Measurements from ENCODE around the gene CHD9NB. TPM values are rescaled to one million over a fixed set of nuclear protein-coding genes. Genes with fewer than 3 reads are reported as not detected.

Gene CHD9NB
- total RNA-seq = 0.41 TPM

DNA sequence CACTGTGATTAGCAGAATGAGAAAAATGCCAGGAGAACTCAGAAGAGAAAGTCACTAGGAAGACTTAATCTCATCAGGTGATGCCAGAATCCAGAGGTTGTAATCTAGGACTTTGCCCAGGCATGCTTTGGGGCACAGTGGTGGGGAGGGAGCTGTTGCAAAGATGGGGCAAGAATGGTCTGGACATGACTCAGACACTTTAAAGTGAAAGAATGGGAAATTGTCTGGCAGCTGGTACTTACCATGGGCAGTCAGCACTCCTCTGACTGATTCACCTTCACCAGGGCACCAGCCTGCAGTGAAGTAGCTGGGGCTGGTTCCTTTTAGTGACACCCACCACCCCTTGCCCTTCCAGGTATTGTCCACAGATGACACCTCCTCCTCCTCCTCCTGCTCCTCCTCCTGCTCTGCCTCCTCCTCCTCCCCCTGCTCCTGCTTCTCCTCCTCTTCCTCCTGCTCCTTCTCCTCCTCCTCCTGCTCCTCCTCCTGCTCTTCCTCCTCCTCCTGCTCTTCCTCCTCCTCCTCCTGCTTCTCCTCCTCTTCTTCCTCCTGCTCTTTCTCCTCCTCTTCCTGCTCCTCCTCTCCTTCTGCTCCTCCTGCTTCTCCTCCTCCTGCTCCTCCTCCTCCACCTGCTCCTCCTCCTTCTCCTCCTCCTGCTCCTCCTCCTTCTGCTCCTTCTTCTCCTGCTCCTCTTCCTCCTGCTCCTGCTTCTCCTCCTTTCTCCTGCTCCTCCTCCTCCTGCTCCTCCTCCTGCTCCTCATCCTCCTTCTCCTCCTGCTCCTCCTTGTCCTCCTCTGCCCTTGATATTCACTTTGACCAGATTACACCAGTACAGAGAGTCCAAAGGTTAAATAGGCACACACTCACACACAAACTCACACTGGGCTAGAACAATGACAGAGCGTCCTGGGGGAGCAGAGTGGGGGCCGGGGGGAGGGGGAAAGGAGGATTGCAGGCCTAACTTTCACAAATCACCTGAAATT is at the start of gene CHD9NB:
Gene CHD9NB (minus strand): TSS at position 379 of the 983 bp plus-strand sequence. CDS start 8,739 bp downstream, outside the sequence.
- no peak for FAIRE-seq
- no peak for DNase-seq (ENCODE audit: low spot score in 2 of 2)

DNA sequence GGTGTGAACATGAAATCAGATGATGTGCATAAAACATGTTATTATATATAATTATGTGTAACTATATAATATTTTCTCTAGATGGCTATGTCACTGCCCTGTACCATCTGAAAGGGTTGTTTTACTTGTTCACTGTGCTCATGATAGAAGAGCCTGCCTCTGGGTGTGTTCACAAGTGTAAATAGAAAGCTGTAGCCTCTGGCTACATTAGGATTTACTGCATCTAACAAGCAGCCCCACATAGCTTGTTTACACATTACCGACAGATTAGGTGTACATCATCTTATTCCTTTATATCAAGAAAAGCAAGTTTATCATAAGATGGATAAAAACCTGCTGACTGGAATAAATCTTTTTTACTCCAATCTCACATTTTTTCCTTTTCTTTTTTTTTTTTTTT is 48.2 kb upstream of the CHD9NB start:
- DNase-seq (ENCODE audit: low spot score in 2 of 2) = no peak
- no peak for FAIRE-seq

DNA sequence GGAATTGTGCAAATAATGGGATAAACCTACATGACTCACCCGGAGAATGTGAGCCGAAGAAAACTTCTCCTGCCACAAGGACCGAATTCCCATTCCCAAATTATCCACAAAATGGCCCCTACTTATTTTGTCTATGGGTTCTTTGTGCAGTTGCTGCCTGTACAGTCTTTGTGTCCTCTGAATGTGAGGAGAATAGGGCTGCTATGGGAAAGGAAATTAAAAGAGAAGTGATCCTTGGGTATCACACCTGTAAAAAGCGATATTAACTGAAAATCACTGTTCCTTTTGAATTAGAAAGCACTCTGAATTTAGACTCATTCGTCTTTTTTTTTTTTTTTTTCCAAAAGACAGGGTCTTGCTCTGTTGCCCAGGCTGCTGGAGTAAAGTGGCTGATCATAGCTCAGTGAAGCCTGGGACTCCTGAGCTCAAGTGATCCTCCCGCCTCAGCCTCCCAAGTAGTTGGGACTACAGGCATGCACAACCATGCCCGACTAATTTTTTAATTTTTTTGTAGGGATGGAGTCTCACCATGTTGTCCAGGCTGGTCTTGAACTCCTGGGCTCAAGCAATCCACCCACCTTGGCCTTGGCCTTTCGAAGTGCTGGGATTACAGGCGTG is 47.5 kb upstream of the CHD9NB start:
- no peak for FAIRE-seq
- DNase-seq (ENCODE audit: low spot score in 2 of 2) = no peak

DNA sequence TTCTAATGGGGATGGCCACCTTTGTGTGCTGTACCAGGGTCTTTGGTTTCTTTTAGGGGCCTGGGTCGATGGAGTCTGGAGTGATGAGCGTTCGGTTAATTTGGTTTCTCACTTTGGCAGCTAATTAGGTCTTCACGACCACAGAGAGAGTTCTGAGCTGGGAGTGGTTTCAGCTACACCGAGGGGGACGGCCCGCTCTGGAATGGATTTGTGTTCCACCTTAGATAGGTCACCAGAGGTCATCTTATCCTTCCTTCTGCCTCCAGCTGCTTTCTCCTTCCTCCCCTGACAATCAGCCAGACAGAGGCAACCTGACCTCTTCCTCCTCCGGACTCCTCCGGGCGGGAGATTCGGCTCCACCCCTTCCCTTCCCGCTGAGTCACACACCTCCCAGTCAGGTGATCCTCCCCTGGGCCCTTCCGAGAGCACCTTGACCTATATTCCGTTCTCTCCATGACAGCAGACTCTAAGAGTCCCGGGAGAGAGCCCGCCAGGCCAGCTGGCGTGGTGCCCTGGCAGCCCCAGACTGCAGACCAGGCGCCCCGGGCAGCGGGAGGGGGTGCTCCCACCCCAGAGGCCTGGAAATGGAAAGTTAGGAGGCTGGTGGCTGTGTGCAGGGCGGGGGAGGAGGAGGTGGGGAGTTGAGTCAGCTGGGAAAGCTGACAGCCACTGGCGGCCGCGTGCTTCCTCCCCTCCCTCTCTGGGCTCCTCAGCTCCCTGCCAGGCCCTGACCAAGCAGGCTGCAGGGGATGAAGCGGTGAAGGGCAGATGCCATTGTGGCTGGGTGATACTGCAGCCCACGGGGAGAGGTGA is 46.8 kb upstream of the CHD9NB start:
- DNase-seq (ENCODE audit: low spot score in 2 of 2) = peak; percentile 63 to 79

DNA sequence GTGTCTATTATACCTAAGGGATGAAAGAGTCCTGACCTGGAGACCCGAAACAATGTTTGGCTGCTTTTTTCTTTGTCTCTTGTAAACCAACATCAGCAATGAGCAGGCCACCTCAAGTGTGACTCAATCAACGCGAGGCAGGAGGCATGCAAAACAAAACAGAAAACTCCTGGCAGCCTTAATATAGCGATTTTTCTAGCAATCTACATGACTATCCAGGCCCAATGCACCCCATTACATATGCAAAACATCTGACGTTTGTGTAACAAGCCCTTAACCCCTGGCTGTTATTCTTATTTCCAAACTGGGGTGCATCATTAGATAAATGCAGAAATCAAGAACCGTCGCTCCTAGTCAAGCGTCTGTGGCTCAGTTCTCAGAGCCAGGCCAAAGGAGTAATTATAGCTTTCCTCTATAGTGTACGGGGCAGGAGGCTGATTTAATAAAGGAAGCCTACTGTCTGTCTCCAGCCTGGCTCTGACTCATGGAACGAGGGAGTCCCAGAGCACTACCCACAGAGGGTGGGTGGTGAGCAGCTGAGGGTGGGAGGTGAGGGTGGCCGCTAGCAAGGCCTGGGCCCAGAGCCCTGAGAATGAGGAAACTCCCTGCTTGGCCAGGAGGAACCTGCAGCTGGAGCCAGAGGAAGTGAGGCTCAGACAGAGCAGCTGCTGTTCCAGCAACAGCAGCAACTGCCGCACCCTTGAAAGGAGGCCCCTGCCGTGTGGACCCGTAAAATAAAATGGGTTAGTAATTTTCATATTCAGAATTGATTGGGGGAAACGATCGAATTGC is 46.0 kb upstream of the CHD9NB start:
- FAIRE-seq (no peak), DNase-seq (ENCODE audit: low spot score in 2 of 2) (peak in 1 of 2 donors; percentile 50)

More for the DNA sequence above, 46.8 kb upstream of the CHD9NB start:
- FAIRE-seq = no peak

DNA sequence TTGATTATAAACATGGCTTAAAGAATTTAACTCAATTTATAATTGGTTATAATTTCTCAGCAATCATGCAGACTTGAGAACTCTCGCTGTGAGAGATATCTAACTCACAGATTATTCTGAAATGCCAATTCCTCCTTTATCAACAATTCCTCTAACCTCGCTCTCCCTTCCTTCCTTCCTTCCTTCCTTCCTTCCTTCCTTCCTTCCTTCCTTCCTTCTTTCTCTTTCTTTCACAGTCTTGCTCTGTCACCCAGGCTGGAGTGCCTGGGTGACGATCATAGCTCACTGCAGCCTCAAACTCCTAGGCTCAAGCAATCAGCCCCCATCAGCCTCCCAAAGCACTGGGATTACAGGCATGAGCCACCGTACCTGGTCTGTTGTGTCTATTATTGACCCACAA is 44.5 kb upstream of the CHD9NB start:
- DNase-seq (ENCODE audit: low spot score in 2 of 2) = no peak
- no peak for FAIRE-seq

DNA sequence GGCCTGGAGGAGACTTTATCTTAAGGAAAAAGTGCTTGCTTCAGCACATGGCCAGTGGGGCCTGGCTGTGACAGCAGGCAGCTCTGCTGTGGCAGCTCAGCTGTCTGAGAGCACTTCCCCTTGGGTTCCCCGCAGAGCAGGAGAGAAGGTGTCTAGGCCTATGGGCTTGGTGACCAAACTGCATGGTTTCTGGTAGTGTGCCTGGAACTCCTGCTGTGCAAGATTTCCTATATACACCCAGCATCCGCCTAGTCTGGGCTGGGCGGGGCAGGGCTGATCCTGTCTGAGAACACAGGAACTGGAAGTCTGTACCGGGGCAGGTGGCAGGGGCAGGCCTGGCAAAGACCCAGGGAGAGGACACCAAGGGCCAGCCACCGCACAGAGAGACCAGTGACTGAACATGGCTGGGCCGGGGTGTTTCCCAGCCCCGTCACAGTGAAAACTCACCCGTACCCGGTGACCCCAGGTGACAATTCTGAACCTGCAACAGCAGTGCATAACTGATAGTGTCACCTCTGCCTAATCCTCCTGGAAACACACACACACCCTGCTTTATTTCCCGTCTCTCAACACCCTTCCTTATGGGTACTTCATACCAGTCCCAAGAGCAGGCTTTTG is 41.4 kb upstream of the CHD9NB start:
- DNase-seq (ENCODE audit: low spot score in 2 of 2) = no peak
- no peak for FAIRE-seq

DNA sequence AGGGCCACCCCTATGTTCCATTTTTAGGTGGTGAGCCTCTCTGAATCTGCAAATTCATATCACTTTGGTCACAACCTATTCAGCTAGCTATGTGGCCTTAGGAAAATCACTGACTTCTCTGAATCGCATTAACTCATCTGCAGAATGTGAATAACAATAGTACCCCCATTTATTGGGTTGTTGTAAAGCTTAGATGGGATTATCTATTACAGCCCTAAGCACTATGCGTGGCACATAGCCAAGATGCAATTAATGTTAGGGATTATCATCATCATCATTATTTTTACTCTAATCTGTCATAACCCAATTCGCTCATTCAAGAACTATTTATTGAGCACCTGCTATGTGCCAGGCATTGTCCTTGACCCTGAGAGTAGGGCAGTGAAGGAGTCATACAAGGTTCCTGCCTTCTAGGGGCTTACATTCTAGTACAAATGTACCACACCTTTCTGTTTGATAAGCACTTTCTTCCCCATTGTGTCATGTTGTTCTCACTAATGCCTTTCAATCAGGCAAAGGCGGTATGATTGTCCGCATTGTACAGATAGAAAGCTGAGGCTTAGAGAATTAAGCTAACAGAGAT is 40.6 kb upstream of the CHD9NB start:
- DNase-seq (ENCODE audit: low spot score in 2 of 2) (no peak), FAIRE-seq (no peak)

DNA sequence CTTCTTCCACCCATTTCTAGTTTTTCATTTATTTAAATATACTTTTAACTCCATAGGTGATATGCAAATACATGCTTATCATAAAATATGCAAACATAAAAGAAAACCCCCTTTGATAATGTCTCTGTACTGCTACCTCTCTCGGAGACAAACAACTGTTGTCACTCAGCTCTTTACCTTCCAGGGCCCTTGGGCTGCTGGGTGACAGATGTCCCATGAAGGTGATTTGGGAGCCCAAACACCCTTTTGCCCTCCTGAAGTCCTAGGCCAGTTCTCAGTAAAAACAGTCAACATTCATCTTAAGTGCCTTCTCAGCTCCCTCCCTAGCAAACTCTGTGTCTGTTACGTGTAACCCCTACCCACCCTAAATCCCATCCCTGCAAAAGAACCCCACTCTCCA is 39.6 kb upstream of the CHD9NB start:
- DNase-seq (ENCODE audit: low spot score in 2 of 2) (no peak), FAIRE-seq (no peak)

DNA sequence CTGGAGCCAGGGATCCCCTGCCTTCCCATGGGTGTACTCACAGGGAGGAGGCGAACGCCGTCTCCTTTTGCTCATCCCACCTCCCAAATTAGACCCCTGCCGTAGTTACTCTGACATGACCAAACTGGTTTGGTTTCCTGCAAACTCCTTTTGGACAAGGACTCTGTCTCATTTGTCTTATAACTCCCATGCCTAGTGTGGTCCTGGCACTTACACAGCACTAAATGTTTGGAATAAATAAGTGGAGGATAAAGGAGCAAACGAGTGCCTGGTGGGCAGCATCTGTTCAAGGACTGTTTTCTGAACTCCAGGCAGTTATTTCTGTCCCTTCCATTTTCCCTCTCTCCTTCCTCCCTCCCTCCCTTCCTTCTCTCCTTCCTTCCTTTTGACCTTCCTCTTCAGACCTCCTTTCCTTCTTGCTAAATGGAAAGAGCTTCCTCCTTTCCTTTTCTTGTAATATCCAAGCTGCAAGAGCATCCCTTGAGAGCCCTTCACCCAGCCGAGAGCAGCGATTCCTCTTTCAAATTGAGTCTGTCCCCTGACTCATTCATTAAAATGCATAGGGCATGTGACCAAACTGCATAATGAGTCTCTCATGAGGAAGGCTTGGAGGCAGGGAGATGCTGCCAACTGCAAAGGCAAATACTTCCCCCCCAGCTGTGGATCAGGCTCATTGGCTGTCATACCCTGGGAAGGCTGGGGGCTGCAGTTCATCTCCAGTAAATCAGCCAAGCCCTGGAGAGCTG is 38.9 kb upstream of the CHD9NB start:
- DNase-seq (ENCODE audit: low spot score in 2 of 2) = peak; percentile 56 to 60
- no peak for FAIRE-seq

DNA sequence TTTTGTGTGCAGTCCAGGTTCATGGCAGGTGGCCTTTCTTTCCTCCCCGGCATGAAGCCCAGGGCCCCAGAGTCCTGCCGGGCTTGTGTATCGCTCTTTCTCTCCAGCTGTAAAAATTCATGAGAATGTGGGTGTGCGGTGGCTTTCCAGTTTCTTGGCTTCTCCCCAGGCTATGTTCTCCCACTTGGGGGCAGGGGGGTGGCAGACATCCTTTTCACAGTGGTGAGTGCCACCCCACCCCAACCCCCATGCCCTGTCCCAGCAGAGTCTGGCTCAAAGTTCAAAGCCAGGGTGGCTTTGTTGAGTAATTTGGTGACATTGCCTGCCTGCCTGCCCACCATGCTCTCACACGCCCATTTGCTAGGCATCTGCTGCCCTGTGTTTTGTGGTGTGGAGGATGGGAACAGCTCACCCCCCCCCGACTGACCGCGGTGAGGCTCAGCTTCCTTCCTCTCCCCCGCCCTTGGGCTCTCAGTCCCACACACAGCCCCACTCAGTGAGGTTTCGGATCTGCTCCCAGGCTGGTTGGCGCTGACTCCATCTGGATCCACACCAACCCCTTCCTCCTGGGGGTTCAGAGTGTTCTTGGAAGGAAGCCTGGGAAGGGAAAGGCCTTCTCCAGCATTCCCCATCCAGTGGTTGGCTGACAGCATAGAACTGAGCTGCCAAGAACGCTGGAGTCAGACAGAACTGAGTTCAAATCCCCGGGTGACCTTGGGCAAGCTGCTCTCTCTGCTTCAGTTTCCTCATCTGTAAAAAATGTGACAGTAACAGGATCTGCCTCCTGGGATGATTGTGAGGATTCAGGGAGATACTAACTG is 38.1 kb upstream of the CHD9NB start:
- DNase-seq (ENCODE audit: low spot score in 2 of 2) (peak; percentile 35 to 69), FAIRE-seq (no peak)

DNA sequence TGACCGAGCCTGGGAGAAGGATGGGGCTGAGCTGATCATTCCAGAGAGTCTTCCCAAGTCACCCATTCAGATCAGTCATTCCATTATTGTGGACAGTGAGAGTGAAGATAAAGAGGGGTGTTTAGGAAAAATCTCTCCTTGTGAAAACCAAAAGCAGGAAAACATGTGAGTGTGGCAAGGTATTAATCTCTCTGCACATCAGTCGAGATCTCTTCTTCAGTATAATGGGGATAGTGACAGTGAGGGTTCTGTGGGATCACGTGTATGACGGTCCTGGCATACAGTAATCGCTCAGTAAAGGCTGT is 37.5 kb upstream of the CHD9NB start:
- no peak for DNase-seq (ENCODE audit: low spot score in 2 of 2)
- FAIRE-seq = no peak

DNA sequence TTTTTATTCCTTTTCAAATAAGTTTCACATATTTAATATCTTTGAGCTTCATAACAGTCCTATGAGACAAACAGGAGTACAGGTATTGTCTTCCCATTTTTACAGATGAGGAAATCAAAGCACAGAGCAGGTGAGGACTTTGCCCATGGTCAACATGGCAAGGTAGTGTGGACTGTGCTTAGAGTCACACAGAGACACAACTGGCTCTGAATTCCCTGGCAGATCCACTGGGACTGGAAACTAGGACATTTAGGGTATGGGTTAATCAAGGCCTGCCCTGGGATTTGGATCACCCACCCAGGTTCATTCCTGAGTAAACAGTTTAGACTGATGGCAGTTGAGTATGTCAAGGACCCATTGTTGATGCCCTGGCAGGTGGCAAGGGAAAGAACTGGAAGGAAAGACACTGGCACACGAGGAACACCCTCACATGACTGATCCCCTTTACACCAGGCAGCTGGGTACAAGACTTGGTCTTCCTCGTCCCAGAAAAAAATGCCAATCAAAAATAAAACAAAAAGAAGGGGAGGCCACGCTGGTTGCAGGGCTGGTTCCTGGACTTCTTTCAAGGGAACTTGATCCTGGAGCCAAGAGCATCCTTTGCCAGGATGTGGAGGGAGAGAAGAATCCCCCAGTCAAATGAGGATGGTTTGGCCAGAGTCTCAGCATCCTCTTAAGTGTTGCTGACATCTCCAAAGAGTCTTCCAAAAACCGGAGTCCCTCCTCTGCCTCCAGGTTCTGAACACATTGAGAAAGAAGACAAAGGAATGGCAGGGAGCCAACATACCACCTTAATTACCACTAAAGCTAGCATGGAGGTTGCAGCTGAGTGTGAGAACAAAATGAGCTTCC is 37.0 kb upstream of the CHD9NB start:
- FAIRE-seq = no peak
- no peak for DNase-seq (ENCODE audit: low spot score in 2 of 2)

DNA sequence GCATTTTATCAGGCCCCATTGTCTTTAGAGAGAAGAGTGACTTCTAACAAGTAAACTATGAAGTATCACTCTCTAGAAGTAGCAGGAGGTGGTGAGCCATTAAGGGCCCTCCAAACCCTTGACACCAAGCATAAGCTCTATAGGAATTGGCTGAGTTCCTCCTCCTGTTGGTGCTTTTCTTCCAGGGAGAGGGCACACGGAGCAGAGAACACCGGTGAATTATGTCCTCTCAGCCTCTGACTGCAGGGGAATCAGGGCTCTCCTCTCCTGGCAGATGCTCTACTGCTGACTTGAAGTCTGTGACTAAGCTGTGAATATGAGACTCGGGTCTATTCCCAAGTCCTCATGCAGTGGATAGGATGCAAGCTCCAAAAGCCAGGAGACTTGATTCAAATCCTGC is 34.4 kb upstream of the CHD9NB start:
- FAIRE-seq (no peak), DNase-seq (ENCODE audit: low spot score in 2 of 2) (no peak)

DNA sequence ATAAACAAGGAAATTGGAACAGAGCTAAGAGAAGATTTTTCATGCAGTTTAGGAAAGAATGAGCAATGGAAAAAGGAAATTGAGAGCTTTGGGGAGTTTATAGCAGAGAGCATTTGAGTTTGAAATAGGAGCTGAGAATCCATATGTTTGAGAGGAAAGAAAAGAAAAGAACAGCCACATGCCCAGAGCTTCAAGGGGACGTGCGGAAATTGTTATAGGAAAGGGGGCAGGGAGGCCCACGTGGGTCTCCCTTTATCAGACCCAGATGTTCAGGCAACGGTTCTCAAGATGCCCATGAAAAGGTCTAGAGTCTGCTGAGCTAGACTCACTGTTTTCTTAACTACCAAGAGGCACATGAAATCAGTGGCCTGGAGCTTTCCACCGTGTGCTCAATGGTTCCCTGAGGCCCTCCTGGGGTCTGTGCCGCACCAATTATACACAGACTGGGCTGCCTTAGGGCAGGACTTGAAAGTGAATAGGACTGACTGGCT is 33.3 kb upstream of the CHD9NB start:
- FAIRE-seq (no peak), DNase-seq (ENCODE audit: low spot score in 2 of 2) (no peak)

DNA sequence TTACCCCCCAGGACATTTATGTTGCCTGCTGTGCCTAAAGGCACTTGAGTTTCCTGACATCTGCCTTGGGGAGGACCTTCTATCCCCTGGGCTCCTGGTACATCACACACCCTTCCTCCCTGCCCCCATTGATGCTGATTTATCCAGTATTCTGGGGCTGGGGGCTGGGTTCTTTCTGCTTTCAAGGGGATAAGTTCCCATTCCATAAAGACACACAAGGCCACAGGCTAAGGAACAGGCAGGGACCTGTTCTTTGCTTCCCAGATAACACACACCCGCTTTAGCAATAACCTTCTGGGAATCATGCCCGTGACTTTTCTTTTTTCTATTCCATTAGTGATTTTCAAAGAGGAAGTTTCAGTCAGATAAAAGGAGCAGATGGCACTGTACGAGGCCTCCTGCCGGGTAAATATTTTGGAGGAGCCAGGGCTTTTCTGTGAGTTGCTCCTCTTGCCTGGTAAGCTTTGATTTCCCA is 32.7 kb upstream of the CHD9NB start:
- DNase-seq (ENCODE audit: low spot score in 2 of 2) (no peak), FAIRE-seq (no peak)

Data from frontal cortex (tissue), 4 donors.